GM19023 (cell line): Measurements from ENCODE around the gene DSC2.
"Not testable (repeated sequence)": the region's sequence is repeated elsewhere in the genome, so short reads cannot be mapped to it uniquely, and the experiment has no call there.

Experiments
- ATAC-seq: cut with Tn5 transposase; IDR thresholded peaks from one replicate; pipeline ENCODE4 v1.9.1; 2021; ENCODE audit warnings: mild to moderate bottlenecking, moderate library complexity; ENCODE audit not compliant: unreplicated experiment

DSC2 gene

GRCh38 chr18:31045599-31045998 lies 56.6 kb downstream of the DSC2 start:
- no peak for ATAC-seq

GRCh38 chr18:31044926-31045325 lies 57.3 kb downstream of the DSC2 start:
- no peak for ATAC-seq

GRCh38 chr18:31043709-31044108 lies 58.5 kb downstream of the DSC2 start:
- ATAC-seq = no peak

GRCh38 chr18:31042406-31043181 lies 59.6 kb downstream of the DSC2 start, which contains the start of gene DSC3:
Gene DSC3, minus strand, starts transcription at chr18:31042742. Its CDS starts 82 bp downstream, at chr18:31042660.
- no peak for ATAC-seq

GRCh38 chr18:31042084-31042405 lies 60.2 kb downstream of the DSC2 start:
- ATAC-seq = no peak

- ATAC-seq = no peak
Observed at GRCh38 chr18:31041271-31042083, 60.7 kb downstream of the DSC2 start.

- ATAC-seq = no peak
Observed at GRCh38 chr18:31040686-31041270, 61.4 kb downstream of the DSC2 start.

GRCh38 chr18:31039426-31039825 lies 62.8 kb downstream of the DSC2 start:
- no peak for ATAC-seq

- not testable (repeated sequence) for ATAC-seq
Observed at GRCh38 chr18:31037686-31038085, 64.5 kb downstream of the DSC2 start.

- no peak for ATAC-seq
Observed at GRCh38 chr18:31034541-31034940, 67.7 kb downstream of the DSC2 start.

- no peak for ATAC-seq
Observed at GRCh38 chr18:31030574-31031278, 71.5 kb downstream of the DSC2 start.

GRCh38 chr18:31015715-31016434 lies 86.3 kb downstream of the DSC2 start:
- no peak for ATAC-seq

GRCh38 chr18:31011455-31011854 lies 90.8 kb downstream of the DSC2 start:
- not testable (repeated sequence) for ATAC-seq

GRCh38 chr18:31010601-31011000 lies 91.6 kb downstream of the DSC2 start:
- ATAC-seq = no peak
